Stimulated activated CD8-positive, alpha-beta memory T cell treated with anti-CD3 and anti-CD28 coated beads, Interleukin-7, amount 100 ng/mL, for 4 hours (primary cell): ENCODE data around the gene OR11L1.

Experiments used
- DNase-seq, 2 donors: peaks; one replicate each; pipeline ENCODE4 v3.0.0-alpha.2; 2020; ENCODE audit warnings: low read depth in 2 of 2

Gene OR11L1

GRCh38 chr1:247812637-247813036 is 29.1 kb downstream of the OR11L1 start:
- DNase-seq: no peak

- no peak for DNase-seq
Measured at GRCh38 chr1:247797518-247797917, 44.2 kb downstream of the OR11L1 start.
